Head of caudate nucleus (tissue), 42 donors: Measurements from ENCODE around the gene DCLK1.

Experiments
- DNase-seq, 42 donors: peaks; one replicate each; pipeline versions ENCODE4 v3.0.0 to v3.0.0-alpha.2; 2020 to 2021; ENCODE audit warnings: mixed read lengths in 7 of 42
- intact Hi-C: fragments of 100-400 bp; cut with DNase I; formaldehyde crosslinking; loops from one replicate; pipeline ENCODE4 v1.15.0; 2022

DCLK1 gene

DNA sequence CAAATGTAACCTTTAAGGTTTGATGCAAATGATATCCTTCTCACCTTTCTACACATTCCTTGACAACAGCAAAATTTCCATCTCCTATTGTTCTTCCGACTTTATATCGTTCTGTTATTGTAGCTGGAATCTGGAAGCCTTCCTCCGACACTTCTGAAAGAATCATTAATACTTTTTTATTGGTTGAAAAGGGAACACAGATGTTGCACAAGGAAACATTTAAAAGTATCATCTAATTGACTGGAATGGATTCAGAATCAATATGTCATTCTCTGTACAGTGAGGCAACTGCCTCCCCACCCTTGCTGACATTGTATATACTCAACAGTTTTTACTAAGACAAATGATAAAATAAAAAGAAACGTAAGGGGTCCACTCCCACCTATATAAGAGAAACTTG lies 295.2 kb downstream of the DCLK1 start:
- no peak for DNase-seq
- intact Hi-C loops = no loop called here

DNA sequence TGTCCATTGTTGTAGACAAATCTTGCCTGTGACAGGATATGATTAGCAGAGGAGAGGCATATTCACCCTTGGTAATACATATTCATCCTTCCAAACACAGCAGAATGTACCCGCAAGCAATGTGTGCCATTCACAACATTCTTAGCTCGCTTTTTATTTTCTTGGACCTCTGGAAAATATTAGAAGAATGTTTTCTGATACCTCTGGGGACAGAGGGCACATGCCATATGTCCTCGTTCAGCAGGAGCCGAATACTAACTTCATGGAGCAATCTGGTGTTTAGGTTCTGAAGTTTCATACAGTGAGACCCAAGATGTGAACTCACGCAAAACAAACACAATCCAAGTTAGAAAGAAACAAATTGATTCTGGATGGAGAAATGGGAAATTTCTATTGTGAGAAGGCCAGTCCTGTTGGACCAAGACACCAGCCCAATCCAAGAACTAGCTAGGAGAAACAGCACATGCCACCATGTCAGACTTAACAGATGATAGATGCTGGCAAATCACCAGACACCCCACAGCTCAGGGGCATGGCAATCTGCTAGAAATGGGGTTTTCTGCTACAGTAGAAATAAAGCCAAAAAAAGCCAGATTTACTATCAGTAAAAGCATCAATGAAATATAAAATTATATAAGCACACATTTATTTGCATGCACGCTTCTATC lies 297.4 kb downstream of the DCLK1 start:
- intact Hi-C loops = no loop called here

DNA sequence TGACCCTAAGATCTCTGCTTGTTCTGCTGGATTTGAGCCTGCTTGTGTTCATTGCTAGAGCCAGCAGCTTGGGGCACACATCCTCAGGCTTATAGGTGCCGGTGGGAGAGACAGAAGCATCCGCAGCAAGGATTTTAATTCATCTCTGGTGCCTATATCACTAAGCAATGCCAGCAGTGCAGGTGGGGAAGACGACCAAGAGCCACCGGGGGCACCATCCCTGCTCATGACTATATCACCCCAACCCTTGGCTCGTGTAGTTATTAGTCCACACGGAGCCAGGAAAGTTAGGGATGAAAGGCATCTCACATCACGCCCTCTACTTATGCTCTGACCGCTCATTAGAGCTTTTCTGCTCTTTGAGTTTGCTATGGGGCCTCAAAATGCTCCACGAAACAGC lies 298.2 kb downstream of the DCLK1 start:
- intact Hi-C loops = no loop called here
- no peak for DNase-seq

More for the DNA sequence above, 297.4 kb downstream of the DCLK1 start:
- no peak for DNase-seq

DNA sequence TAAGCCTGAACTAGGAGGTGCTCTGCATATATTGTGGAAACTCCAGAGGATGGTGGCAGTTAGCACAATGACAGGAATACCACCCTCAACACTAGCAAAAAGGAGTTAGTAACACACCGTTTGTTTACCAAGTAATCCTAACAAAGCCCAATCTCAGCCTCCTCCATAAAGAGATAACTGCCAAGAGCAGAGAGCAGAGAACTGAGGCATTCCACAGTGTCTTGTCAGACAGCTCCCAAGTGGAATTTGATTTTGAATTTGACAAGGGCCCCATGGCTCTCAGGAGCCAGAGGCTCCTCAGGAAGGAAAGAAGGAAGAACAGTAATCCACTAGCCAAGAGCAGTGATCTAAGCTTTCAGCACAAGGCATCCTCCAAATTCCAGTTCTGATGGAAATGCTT lies 298.6 kb downstream of the DCLK1 start:
- DNase-seq = no peak
- intact Hi-C loops = no loop called here

DNA sequence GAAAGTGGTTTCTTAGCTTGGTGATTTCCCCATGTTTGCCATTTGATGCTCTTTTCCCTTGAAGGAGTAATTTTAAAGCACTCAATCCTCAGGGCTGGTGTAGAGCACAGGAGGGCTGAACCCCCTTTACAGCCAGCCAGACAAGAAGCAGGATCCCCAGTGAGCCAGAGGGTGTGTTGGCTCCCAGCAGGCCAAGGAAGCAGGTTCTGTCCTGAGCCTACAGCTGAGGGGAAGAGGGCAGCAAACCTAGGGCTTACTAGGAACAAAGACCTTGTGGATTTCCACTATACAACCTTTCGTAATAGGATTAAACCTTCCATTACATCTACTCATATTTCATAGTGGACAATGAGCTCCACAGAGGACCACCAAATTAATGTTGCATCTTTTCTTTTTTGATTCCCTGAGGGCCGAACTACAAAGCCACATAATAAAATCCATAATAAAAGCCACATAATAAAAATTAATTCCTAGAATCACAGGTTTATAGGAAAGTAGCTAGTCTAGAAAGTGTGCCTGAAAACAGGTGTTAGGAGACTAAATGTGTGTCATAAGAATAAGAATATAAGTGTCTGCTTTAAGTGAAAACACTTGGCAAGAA lies 300.2 kb downstream of the DCLK1 start:
- intact Hi-C loops = no loop called here

DNA sequence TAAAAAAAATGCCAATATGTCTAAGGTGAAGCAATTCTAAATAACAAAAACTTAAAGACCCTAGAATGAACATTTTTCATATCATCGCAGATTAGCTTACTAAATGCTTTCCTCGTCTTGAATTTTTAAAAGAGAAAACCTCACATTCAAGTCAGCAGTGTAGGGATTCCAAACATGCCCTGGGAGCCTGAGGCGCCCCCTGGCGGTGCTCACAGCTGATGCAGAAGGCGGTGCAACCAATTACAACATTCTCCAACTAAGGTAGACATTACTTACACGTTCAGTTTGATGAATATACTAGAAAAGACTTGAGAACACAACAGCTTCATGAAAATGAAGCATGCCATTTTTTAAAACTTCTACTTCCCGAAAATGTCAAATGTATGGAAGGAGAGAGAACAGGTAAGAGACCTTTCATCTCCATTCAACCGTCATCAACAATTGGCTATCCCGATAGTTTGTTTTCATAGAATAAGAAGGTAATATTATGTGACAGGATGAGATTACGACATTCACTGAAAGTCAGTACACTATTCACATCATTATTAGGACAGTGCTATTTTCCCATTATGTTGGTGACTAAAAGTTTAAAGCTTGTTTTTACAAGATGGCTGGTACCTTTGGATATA lies 304.4 kb downstream of the DCLK1 start:
- intact Hi-C loops = no loop called here
- no peak for DNase-seq

More for the DNA sequence above, 300.2 kb downstream of the DCLK1 start:
- no peak for DNase-seq

DNA sequence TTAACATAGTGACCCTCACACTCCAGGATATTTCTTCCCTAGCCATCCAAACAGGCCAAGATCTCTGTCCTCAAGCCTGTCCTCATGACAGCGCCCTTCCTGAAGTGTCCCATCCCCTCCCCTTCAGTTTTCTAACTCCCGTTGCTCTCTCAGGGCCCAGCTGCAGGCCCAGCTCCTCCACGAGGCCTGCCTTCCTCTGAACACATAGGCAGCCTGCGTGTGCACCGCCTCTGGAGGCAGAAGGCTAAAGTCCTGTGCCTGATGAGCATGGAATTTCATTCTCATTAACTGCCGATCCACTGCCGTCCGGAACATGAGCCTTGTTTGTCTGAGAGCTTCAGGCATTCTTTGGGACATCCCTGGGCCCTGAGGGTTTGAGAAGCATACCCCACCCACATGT lies 306.4 kb downstream of the DCLK1 start:
- intact Hi-C loops = no loop called here
- no peak for DNase-seq

DNA sequence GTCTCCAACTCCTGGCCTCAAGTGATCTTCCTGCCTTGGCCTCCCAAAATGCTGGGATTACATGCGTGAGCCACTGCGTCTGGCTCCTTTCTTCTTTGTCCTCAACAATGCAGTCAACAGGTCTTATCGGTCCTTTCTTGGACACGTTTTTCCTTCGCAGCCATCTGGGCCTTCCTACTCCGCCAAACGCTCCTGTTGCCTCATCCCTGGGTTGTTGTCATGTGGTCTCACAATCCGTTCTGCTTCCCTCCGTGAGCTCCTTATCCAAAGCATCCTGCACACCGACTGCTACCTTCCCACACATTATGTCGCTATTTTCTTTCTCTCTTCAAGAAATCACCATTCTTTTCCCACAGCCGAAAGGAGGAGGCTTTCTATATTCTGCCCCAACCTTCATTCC lies 306.8 kb downstream of the DCLK1 start:
- intact Hi-C loops = no loop called here
- DNase-seq = peak in 1 of 42 donors; percentile 16

DNA sequence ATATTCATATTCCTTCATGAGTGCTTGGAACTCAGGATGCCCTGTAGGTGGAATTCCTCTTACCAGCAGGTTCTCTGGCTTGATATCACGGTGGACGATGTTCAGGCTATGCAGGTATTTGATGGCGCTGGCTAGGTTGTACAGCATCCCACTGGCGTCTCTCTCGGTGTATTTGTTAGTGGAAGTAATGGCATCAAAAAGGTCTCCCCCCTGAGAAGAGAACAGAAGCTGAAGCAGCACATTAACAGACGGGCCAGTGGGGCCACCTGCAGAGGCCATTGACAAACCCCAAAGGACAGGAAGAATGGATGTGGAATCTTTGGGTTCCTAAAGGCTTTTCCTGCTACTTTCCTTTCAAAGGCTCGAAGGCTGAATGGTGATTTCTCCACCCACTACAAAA lies 308.5 kb downstream of the DCLK1 start:
- intact Hi-C loops = no loop called here
- DNase-seq = no peak

DNA sequence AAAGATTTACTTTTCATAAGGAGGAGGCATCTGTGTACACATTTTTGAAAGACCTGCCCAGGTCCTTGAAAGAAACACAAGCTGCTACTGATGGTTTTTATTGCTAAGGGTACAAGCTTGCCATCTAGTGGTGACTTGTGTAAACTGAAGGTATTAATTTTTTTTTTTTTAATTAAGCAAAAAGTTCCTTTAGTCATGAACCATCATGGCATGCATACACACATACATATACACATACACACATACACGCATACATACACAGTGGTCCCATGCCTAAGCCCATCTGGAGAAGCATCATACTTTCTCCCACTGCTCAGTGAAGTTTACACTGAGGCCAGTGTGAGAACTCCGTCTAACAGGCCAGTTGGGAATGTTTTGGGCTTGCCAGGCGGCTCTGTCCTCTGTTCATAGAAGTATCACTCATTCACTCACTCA lies 312.5 kb downstream of the DCLK1 start:
- no peak for DNase-seq

DNA sequence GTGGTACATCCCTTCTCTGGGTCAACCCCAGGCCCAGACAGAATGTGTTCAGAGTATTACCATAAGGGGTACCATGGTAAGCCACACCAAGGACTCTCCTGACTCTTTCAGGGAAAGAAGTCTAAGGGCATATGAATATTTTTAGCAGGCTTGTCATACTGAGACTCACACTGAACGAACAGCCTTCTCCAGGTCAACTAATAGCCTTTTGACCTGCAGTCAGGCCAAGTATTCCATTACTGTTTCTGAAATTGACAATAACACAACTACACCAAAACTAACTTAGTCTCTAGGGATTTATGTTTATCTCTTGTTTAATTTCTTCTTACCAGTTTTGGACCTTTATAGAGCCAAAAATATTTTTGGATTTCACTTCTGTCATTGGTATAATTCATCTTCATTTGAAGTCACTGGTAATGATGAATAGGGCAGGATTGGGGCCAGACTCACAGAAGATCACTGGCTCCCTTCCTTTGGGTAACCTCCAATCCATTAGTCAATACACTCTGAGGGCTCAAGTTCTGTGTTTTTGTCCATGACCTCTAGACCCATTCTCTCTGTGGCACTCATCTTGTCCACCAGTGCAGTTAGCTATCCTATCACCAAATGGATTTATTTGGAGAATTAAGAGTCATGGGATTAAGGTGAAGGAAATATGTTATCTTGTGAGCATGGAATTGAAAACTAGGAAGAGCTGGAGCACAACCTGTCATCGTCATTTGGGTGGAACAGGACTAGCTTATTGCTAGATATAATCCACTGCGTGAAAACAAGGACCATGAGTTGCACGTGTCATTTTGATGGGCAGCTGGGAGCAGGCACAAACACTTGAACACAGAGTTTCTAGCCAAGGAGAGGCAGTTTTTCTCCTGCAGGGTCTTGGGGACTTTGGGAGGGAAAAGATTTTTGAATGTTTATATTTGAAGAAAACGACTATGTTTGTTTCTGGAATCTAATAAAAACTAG lies 313.3 kb downstream of the DCLK1 start:
- intact Hi-C loops = loop anchor here (10.0 kb wide), 1 partner anchor 137 kb away; no protein-coding TSS in a partner anchor
- DNase-seq = no peak

More for the DNA sequence above, 312.5 kb downstream of the DCLK1 start:
- intact Hi-C loops = loop anchor here (10.0 kb wide), 1 partner anchor 136 kb away; no protein-coding TSS in a partner anchor

DNA sequence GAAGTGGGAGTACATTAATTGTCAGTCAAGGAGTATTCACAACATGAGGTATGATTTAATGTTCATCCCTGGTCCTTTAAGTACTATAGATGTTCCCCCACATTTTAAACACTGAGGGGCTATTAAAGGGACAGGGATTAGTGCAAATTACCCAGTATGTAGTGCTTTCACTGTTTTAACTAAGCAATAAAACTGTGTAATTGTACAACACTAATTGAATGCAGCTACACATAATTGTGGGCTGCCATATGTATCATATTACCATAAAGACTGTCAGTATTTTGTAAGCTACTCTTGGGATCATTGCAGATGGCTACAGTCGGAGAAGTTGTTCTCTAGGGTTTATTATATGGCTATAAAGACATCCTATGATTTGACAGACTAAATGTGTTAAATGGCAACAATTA lies 316.6 kb downstream of the DCLK1 start:
- intact Hi-C loops = loop anchor here (10.0 kb wide), 1 partner anchor 140 kb away; no protein-coding TSS in a partner anchor
- DNase-seq = no peak

DNA sequence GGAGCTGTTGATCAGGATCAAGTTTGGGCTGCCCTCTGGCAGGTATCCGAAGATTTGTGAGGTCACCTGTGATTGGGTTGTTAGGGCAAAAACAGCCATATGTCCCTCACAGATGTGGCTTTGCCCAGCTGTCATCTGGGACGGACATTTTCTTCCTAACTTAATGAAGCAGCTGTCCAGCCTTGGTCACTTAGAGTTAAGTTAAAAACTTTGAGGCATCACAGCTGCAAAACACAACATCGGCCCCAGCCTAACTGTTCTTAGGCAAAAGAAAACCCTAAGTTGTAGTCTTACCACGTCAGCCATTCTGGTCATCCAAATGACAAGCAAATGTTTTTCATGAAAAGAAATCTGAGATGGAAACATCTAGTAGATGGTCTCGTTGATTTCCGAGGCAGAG lies 318.4 kb downstream of the DCLK1 start:
- DNase-seq = no peak
- intact Hi-C loops = loop anchor here (10.0 kb wide), 1 partner anchor 142 kb away; no protein-coding TSS in a partner anchor

DNA sequence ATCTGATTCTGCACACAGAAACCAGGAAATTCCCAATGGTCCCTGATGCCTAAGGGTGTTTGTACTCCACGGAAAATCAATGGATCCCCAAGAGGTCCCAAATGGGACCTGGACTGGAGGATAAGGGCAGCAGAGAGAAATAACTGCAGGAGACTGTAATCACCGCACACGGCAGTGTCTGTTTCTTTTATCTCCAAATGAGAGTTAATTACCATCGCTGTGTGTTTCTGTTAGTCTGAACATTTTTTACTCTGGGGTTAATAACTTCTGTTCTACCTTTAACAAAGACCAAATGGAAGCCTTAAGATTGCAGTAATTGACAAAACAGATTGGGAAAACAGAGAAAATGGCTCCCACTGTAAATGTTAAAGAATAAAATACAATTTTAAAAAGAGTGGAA lies 320.9 kb downstream of the DCLK1 start:
- intact Hi-C loops = loop anchor here (10.0 kb wide), 1 partner anchor 144 kb away; no protein-coding TSS in a partner anchor
- no peak for DNase-seq

DNA sequence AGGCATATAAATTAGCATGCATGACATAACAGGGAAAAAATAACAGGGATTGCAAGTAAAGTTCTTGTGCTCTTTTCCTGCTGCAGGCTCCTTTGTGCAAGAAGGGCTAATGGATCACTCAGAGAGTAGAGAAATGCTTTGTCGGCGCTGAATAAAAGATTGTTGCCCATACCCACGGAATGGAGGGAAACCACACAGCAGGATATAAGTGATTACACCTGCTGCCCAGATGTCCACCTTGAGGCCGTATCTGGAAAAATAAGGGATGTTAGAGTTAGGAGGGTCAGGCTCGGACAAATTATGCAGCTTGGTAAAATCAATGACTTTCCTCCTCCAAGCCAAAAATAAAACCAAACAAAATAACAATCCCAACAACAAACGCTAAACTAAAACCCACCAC lies 322.3 kb downstream of the DCLK1 start:
- intact Hi-C loops = no loop called here
- DNase-seq = no peak

DNA sequence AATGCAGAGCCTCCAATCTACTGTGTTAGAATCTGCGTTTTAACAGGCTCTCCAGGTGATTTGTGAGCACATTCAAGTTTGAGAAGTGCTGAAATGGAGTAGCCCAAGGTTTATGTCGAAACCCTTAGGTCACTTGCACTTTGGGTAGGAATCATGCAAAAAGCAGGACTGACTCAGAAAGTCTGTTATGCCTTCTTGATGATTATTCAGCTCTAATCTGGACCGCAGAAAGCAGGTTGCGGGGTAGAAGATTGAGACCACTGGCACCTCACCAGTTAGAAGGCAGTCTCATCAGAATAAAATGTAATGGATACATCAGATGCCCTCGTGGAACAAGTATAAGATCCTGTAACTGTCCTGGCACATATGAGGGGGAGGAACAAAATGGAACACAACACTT lies 326.3 kb downstream of the DCLK1 start:
- DNase-seq = no peak
- intact Hi-C loops = no loop called here

DNA sequence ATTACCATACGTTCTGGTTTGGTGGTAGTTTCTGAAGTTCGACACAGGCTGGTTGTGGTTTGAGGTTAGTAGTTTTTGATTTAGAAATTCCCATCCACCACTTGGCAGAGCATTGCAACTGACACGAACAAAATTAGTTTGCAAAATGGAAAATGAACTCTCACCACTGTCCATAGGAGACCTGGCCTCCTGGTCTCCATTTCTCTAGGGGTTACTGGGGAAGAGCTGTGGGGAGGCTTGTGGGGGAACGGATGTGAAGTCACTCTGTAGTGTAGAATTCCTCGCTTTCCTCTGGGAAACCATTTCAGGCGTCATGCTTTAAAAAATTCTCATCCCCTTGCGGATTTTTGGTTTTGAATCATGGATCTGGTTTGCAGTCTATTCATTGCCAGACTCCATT lies 333.2 kb downstream of the DCLK1 start:
- intact Hi-C loops = no loop called here
- no peak for DNase-seq

DNA sequence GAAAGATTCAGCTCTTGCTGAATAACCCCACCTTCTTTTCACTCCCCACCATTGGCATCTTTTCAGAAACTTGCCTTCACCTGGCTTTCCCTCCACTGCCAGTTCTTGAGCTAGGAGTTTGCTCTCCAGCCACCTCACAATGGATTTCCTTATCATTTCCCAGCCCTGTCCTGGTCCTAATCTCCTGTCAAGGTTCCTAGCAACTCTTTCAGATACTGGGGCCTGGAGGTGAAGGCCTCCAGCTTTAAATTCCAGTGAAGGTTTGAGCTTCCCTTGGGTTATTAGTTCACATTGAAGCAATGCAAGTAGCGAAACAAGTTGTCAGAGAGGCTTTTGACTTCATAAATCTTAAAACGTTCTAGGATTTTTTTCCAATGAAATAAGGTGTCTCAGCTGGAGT lies 333.9 kb downstream of the DCLK1 start:
- no peak for DNase-seq
- intact Hi-C loops = no loop called here

DNA sequence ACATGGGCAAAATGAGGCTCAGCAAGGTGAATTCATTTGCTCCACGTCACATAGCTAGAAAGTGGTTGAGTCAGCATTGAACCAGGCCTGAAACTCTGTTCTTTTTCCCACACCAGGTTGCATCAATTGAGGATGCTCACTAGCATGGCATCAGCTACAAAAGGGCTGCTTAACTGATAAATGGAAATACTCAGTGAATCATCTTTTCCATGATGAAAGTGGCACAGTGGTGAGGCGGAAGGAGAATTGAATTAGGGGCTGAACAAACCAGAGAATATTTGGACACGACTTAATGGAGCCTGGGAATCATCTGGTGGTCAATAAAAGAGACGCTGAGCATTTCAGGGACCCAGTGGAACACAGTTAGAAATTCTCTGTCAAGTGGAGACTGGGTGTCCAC lies 334.6 kb downstream of the DCLK1 start:
- intact Hi-C loops = no loop called here

More for the DNA sequence above, 334.6 kb downstream of the DCLK1 start:
- DNase-seq = no peak
